NCI-H748 (cell line): ENCODE data around the gene LPCAT1.

Experiments
- DNase-seq: peaks from one replicate; lab custom pipeline; 2025; ENCODE audit not compliant: unreplicated experiment; lab: John Stamatoyannopoulos, UW

The LPCAT1 gene

DNA sequence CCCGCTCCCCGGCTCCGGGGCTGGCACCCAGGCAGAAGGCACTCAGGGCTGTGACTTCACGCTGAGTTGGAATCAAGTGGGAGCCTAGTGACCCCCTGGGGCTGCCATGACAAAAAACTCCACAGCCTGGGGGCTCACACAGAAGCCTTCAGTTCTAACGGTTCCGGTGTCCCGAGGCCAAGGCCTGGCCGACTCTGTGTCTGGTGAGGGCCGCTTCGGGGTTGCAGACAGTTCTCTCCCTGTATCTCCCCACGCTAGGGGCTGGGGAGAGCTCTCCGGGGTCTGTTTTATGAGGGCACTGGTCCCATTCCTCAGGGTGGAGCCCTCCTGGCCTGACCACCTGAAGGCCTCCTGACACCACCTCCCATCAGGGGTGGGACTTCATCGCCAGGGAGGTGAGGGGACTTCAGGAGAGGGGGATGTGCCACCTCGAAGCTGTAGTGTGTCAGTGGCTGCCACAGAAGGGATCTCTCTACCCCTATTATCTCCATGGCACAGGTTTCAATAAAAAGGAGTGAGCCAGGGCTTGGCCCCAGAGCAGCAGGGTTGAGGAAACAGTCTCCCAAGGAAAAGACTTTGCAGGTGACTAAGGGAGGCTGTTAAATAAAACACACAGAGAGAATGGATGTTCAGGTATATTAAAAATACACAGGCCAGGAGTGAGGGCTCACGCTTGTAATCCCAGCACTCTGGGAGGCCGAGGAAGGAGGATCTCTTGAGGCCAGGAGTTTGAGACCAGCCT is 77.0 kb downstream of the LPCAT1 start:
- no peak for DNase-seq

DNA sequence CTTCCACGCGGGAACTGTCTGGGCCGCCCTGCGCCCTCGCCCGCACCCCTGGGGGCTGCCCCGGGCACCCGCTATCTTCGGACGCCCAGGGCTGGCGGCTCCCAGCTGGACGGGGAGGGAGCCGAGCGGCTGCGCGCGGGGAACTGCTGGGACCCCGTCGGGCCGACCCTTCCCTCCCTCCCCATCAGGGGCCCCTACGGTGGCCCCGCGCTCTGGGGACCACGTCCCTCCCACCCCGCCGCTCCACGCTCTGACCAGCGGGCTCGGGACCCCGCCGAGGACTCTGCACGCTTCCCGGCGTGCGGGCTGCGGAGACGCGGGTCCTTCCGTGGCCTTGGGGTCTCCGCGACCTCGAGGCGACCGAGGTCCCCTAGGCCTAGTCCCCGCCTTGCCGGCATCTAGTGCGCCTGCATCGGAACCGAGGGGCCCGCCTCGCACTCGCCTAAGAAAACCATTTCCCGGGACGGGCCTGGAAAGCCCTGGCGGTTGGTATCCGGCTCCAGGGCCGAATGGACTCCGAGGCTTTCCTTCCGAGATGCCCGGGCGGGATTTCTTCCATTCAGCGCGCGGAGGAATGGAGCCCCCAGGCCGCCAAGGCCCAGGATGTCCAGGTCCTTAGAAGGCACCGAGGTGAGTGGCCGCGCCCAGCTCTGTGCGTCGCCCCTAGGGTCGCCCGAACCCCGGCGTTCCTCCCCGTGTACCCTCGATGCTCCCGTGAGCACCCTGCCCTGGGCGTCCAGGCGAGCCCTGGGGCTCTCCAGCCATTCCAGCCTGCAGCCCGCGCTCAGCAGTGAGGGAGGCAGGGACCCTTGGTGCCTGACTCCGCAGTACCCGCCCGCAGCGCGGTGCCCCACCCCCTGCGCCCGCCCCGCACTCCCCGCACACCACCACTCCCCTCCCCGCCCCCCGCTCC is 77.8 kb downstream of the LPCAT1 start:
- DNase-seq = no peak

DNA sequence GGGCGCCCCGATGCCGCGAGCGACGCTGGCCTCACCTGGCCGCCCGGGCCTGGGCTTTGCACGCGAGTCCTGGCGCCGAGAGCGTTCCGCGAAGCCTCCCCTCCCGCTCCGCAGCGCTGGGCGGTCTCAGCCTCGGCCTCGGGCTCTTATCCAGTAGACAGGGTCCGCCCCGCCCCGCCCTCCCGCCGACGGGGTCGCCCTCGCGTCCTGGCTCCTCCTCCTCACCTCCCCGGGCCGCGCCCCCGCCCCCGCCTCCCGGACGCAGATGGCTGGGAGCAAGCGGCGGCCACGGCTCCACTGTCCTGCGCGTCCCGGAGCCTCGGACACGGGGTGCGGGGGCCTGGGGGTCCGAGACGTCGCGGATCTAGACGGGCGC is 78.5 kb downstream of the LPCAT1 start, which contains the start of gene SLC6A3:
Gene SLC6A3 (minus strand): TSS at position 128 of the 376 bp plus-strand sequence. CDS start 2,243 bp downstream, outside the sequence.
- DNase-seq = peak; percentile 91

DNA sequence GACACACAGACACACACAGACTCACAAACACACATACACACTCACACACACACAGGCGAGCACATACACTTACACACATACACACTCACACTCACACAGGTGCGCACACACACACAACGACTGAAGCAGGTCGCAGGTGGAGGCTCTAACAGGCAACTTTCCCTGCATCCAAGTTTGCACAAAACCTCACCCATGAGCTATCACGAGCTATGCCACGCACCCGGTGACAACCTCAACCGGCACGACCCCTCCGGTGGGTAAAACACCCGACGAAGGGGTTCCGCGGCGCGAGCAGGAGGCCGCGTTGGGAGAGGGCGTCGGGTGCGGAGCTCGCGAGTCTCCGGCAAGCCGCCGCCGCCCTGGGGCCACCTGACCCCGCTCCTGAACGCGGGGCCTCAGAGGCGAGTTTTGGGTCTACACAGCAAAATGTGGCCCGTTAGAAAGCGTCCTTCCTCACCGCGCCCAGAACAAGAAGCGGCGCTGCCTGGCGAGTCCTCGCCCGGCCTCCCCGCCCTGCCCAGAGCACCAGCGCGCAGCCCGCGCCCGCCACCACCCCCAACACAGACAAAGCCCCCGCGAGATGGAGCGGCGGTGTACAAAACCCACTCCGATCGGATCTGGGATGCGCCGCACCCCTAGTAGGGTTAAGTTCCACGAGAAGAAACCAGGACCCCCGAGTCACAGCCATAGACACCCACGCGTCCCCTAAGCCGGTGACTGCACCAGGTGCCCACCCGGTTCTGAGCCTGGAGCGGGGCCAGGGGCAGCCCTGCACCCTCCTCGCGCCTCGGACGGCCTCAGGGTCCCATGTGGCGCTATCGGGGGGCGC is 79.2 kb downstream of the LPCAT1 start:
- DNase-seq = peak; percentile 61

DNA sequence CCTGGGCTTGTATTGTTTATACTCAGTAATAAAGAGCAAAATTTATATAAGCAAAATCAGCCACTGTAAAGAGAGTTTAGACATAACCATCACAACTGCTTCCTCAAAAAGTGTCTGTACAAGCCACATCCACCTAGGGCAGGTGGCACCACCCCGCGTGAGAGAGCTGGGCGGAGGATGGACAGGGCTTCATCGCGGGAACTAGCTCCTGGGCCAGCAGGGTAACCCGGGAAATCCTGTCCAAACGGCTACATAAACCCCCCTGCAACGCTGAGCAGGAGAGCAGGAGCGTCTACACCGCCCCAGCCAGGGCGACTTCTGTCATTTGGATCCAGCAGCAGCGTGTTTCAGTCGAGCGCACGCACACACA is 79.8 kb downstream of the LPCAT1 start:
- peak; percentile 68 for DNase-seq

DNA sequence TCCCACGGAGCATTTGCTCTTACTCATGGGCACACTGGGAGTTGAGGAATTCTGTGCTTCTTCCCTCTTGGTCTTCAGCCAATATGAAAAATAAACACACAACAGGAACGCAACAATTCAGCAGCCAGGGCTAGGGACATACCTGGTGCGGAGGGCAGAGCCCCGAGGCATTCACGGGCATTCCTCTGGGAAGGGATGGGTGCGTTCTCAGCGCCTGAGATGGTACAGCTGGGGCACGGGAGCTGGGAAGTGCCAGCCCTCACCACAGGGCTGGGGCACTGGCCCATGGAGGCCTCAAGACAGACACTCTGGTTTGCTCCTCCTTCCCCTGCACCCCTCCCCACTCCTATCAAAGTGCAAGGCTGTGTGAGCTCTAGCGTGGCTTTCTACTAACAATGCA is 80.6 kb downstream of the LPCAT1 start:
- no peak for DNase-seq

DNA sequence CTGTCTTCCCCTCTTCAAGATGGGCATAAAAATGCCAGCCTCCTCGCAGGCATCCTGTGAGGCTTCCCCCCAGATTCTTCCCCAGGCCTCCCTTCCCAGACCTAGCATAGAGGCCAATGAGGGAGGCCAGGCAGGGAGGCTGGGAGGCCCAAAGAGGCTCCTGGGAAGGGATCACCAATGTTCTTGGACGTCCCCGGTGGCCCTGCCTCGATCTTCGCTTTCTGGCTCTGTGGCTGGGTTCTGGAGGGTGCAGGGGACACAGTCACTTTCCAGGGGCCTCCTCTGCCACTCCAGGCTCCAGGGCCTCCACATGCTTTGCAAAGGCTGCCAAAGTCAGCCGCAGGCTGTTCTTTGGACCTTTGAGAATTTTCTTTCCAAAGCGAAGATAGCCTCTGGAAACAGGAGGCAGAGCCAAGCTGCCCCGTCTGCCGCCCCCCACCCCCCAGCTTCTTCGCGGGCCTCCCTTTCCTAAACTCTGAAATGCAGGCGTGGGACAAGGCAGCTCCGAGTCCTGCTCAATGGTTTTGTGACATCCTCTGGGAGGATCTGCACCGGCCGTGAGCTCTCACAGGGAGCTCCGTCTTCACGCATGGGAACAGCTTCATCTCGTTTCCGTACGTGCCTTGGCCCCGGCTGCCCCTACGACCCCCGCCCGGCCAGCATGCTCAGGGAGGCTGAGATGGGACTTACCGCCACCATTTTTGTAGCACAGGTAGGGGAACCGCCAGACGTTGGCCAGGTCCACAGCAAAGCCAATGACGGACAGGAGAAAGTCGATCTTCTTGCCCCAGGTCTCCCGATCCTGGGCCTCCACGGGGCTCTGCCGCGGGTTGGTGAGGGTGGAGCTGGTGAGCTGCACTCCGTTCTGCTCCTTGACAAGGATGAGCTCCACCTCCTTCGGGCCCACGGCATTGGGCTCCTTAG is 81.3 kb downstream of the LPCAT1 start:
- no peak for DNase-seq

DNA sequence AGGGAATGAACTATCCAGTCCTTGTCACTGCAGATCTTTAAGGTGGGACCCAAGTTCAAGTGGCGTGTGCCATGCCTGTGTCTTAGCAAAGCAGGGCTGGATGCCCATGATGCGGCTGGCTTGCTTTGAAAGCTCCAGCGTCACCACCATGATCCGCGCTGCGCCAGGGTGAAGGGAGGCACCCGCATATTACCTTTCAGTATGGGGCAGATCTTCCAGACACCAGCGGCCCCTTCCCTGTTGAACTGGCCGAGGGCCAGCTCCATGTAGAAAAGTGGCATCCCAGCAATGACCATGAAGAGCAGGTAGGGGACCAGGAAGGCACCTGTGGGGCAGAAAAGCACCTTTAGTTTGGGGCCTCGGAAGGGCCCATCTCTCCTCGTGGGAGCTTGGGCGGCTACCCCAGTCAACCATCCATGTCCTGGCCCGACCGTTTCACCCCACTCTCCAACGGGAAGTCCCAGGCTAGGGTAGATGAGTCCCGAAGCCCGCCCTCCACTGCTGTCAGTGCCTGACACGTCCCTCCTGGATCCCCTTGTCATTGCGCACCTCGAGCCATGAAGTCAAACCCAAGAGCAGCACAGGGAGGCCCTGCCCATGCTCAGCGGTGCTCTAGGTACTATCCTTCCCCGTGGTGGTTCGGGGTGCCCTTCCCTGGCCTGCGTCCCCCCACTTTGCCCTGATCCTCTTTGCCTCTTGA is 82.4 kb downstream of the LPCAT1 start:
- DNase-seq = no peak

DNA sequence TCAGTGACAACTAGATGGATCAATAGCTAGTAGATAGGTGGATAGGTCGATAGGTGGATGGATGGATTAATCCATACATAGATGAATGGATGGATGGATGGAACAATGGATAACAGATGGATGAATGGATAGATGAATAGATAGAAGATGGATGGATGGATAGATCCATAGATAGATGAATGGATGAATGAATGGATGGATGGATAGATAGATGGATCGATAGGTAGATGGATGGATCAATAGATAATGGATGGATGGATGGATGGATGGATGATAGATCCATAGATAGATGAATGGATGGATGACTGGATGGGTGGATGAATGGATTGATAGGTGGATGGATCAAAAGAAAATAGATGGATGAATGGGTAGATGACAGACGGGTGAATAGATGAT is 83.7 kb downstream of the LPCAT1 start:
- DNase-seq = no peak

DNA sequence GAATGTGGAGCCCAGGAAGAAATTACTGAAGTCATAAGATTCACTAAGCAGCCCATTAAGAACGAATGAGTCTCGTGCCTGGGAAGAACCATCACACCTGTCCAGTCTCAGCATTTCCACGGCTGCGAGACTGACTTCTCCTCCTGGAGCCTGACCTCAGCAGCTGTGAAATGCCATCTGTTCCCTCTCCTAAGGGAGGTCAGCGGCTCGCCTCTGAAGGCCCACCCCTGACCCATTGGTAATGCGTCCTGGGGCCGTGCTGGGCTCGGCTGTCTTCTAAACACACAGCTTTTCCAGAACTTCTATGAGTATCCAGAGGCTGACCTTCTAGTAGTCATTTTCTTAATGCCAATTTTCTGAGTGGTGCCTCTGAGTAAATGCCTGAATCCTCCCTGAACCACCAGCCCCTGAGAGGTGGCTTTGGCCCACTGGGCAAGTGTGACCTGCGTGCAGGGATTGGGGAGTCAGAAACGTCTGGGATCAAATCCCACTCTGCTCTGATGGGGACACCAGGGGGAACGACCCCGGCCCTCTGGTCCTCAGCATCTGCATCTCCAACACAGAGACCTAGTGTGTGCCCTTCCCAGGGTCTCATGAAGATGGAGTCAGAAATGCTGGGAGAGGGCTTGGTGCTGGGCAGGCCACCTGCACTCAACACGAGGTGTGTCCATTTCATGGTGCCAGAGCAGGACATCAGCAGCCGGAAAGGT is 84.2 kb downstream of the LPCAT1 start:
- no peak for DNase-seq

DNA sequence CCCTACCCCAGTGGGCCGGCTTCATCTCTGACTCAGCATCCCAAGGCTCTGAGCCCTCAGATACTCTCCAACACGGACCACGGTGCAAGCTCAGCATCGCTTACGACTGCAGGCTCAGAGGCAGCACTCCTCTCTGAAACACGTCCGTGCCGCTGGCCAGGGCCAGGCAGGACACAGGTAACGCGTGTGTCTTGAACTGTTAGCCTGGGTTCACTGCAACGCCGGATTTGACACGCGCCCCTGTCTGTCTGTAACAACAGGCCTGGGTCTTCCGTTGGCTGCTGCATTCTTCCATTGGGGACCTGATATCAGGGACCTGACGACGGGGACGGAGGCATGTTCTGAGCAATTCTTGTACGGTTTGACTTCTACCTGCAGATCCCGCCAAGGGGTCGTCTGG is 84.9 kb downstream of the LPCAT1 start:
- no peak for DNase-seq

DNA sequence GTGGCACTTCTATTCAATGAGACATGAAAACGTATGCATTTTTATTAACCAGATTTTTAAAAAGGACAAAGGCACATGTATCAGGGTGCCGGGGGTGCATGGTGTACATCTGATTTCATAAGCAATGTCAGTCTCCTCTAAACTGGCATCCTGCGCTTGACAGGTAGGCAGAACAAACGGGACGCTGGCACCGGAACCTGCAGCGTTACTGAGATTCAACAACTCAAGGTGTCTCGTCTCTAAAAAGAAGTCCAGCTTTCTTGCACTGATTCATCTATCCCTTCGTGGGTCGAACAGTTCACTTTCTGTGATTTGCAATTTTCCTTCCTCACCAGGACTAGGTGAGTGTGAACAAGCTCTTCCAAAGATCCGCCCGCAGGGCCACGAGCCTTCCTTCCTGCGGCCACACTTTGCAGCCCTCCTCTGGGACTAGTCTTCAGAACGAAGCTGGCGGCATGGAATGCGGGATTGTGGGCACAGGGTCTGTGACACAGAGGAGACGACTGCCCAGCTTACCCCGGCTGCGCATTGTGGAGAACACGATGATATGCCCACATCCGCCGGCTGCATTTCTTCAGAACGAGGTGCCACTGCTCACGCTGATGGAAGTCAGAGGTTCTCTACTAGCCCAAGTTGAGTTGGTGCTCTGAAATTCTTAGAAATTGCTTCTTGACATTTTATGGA is 85.7 kb downstream of the LPCAT1 start:
- DNase-seq = no peak

DNA sequence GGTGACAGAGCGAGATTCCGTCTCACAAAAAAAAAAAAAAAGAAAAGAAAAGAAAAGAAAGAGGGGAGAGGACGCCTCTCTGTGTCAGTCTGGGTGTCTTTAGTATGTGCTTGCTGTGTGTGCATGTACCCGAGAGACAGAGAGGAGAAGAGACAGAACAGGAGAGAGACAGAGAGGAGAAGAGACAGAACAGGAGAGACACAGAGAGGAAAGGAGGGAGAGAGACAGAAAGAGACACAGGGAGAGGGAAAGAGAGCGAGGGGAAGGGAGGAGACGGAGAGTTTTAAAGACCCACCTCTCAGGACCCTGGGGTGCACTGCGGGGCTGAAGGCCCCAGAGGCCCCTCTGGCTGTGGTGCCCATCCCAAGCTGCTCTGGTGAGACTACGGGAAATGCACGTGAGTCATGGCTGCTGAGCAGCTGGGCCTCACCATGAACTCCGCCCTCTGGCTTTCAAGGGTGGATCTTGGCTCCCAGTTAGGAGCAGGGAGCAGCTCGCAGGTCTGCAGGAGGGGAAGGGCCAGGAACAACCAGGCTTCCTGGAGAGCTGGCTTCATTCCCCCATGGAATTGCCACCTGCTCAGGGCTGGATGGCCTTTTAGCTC is 86.4 kb downstream of the LPCAT1 start:
- peak; percentile 43 for DNase-seq

DNA sequence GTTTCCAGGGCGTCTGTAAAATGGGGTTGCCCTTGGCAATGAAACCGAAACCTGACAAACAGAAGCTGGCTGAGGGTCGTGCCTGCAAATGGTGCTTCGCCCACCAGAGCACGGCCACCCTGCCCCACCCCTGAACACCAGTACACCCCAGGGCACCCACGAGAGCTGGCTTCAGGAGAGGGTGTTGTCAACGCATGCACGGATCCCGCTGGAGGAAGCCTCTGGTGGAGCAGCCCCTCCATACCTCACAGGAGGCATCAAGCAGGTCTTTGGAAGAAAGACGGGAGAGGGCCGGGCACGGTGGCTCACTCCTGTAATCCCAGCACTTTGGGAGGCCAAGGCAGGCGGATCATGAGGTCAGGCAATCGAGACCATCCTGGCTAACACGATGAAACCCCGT is 87.1 kb downstream of the LPCAT1 start:
- no peak for DNase-seq

DNA sequence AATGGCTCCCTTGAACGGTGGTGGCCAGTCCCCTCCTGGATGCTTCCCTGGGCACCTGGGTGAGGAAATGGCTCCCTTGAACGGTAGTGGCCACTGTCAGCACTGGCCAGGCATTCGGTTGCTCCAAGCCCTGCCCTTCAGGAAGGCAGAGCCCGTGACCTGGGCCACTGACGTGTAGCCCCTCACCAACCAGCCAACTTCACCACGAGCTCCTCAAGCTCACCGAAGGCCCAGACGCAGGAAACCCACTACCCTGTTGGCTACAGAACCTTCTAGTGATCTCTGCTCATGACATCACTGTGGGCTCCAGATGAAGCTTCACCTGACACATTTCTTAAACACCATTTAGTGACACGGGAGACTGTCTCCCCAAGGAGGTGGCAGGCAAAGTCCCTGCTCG is 87.7 kb downstream of the LPCAT1 start:
- no peak for DNase-seq

DNA sequence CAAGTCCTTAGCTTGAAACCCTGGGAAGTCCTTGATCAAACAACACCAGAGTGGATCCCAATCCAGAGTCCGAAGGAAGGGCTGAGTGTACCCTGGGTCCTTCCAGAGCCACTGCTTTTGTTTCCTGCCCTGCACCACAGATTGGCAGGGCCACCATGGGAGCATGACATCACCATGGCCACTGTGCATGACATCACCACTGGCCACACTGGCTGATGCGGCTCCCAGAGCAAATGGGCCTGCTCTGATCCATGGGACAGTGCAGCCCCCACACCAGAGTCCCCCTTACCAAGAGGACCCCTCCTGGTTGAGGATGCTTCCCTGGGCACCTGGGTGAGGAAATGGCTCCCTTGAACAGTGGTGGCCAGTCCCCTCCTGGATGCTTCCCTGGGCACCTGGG is 88.4 kb downstream of the LPCAT1 start:
- no peak for DNase-seq

DNA sequence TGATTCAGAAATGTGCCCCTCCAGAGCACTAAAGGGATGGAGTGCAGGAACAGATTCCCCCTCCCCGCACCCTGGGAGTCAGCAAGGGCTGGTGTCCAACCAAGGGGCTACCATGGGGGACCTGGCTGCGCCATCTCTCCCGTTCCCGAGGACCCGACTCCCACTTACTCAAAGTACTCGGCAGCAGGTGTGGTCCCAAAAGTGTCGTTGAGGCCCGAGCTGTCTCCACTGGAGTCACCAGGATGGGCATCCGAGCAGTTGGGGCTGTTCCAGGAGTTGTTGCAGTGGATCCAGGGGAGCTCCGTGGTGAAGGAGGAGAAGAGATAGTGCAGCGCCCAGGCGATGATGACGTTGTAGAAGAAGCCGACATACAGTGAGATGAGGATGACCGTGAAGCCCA is 91.5 kb downstream of the LPCAT1 start:
- DNase-seq = no peak

DNA sequence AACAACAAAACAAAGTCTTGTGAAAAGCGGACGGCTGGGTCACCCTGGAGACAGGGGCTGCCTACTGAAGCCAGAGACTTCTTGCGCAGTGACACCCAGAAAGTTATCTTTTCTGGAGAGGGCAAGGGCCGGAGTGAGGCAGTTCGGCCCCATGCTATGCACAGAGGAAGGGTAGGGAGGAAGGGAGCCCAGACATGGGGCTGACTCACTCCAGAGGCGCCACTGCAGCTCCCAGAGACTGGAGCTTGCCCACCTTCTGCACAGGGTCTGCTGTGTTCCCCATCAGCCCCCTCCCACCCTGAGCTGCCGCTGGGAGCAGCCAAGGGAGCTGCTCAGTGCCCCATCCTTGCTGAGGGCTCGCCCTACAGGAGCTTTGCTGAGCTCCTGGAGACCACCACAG is 91.9 kb downstream of the LPCAT1 start:
- DNase-seq = no peak
